Pancreas (tissue), 10 donors: ENCODE results near the gene LOC101059915.

Experiments
- ATAC-seq, 4 donors: fragments of 200-7000 bp; cut with Tn5 transposase; one replicate each; pipeline versions ENCODE4 v1.8.0 to v1.9.1; 2020; ENCODE audit warnings: mild to moderate bottlenecking in 4 of 4, moderate library complexity in 4 of 4
- DNase-seq, 6 donors: peaks; one replicate each; pipeline ENCODE4 v3.0.0-alpha.2; 2020
- FAIRE-seq: peaks from 2 replicates; lab custom pipeline; 2012; peaks lifted over from hg19 to GRCh38; lab: Jason Lieb, UNC
- H3K27ac ChIP-seq, 4 donors: fragments of 200-600 bp; sonication (generic); 1 replicate in 3 of 4; 2 replicates in 1 of 4; pipeline versions ENCODE4 v1.5.0 to v1.8.0; 2020
- H3K27me3 ChIP-seq, 4 donors: fragments of 200-600 bp; one replicate each; pipeline ENCODE4 v1.8.0; 2021
- H3K36me3 ChIP-seq, 3 donors: fragments of 200-600 bp; sonication (generic) in 1 of 3; one replicate each; pipeline versions ENCODE4 v1.5.0 to v1.8.0; 2020 to 2021
- H3K4me1 ChIP-seq, 3 donors: fragments of 200-600 bp; one replicate each; pipeline ENCODE4 v1.8.0; 2021
- H3K4me3 ChIP-seq, 4 donors: fragments of 200-600 bp; sonication (generic) in 2 of 4; one replicate each; pipeline versions ENCODE4 v1.5.0 to v1.8.0; 2020 to 2021
- H3K9me3 ChIP-seq, 4 donors: fragments of 200-600 bp; one replicate each; pipeline ENCODE4 v1.8.0; 2021
- CTCF ChIP-seq, 4 donors: fragments of 200-600 bp; sonication (generic) in 3 of 4; IDR thresholded peaks; one replicate each; pipeline versions ENCODE4 v1.5.0 to v1.8.0; 2021; ENCODE audit warnings: antibody characterized with exemption in 4 of 4
- WGBS, 2 donors: extraction: QIAGEN DNeasy Blood & Tissue Kit; methylation state at CpG; one replicate each; pipeline ENCODE4 v1.1.7; 2013; 5-methylcytosine and 5-hydroxymethylcytosine counted together
- intact Hi-C, 3 donors: fragments of 100-400 bp; cut with DNase I; formaldehyde crosslinking; loops; one replicate each; pipeline versions ENCODE4 v1.11.1 to v1.14.2; 2022
- donor health status: healthy with polysubstance abuse.
- donor health status: DM: no; HTN: no; CAD: no; lungs with moderate emphysema.
- donor health status: DM: no; HTN: no; CAD: no.
- donor health status: control.
- donor health status: control.
- donor health status: Bipolar disorder and iron deficiency.
- donor health status: DM: yes; HTN: yes; CAD: no.
- donor health status: DM: no; HTN: no; CAD: no.
- donor health status: DM: no; HTN: no; CAD: no.
- donor health status: DM: yes; HTN: yes; CAD: no.

Gene LOC101059915

GRCh38 chrX:71653344-71653743, 14.0 kb upstream of the LOC101059915 start:
- TF ChIP-seq CTCF (IDR thresholded peaks at IDR 0.05) = no peak
- H3K4me3 ChIP-seq = no peak overlapping the region
- H3K27me3 ChIP-seq = peaks cover 0 to 18% (median 0%) of the 10 kb centered on the region in 4 donors
- H3K36me3 ChIP-seq = no peaks in the 10 kb centered on the region
- no peak overlapping the region for H3K27ac ChIP-seq
- FAIRE-seq (no peak), DNase-seq (no peak), ATAC-seq (no peak)
- no peaks in the 10 kb centered on the region for H3K4me1 ChIP-seq
- no peaks in the 10 kb centered on the region for H3K9me3 ChIP-seq
- 78 to 92% methylated on average over 2 of the region's 2 CpGs for WGBS, 2 donors
- intact Hi-C loops = no loop called here

DNA sequence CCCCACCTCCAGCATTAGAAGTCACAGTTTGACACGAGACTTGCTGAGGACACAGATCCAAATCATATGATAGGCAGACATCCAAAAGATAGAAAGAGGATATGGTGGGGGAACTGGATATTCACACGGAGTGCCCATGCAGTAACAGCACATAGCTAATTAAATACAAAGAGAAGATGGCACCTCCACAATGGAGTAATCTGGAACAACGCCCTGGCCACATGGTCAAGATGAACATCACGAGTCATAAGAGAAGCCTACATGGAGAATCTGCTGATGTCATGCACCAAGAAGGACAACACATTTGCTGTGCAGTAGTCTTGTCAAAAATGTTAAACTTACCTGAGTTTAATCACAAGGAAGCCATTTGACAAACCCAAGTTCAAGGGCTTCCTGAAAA, 10.1 kb upstream of the LOC101059915 start:
- H3K4me1 ChIP-seq = no peaks in the 10 kb centered on the region
- TF ChIP-seq CTCF (IDR thresholded peaks at IDR 0.05) = no peak
- no peak for DNase-seq
- H3K4me3 ChIP-seq = no peak overlapping the region
- intact Hi-C loops = no loop called here
- H3K9me3 ChIP-seq = no peaks in the 10 kb centered on the region
- ATAC-seq = no peak
- no peak for FAIRE-seq
- no peaks in the 10 kb centered on the region for H3K36me3 ChIP-seq
- no peak overlapping the region for H3K27ac ChIP-seq
- peaks cover 0 to 14% (median 0%) of the 10 kb centered on the region in 4 donors for H3K27me3 ChIP-seq
- WGBS, 2 donors = 69 to 84% methylated on average over 4 of the region's 4 CpGs

DNA sequence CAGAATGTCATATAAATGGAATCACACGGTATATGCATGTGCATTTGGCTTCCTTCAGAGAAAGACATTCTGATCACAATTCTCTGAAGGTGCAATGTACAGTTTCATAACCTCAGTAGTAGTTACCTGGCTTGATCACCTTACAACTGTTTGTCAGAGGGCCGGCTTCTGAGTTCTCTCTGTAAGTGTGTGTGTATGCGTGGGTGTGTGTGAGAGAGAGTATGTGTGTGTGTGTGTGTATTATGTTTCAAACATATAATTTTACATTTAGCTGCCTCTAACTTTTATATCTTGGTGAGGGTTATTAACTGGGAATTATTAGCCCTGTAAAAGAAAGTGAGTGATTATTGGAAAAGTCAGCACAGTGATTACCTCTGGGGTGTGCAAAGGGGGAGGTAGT, 8.0 kb upstream of the LOC101059915 start:
- intact Hi-C loops = no loop called here
- ATAC-seq (no peak), DNase-seq (no peak), FAIRE-seq (no peak)
- 62 to 66% methylated on average over 3 of the region's 3 CpGs for WGBS, 2 donors
- H3K36me3 ChIP-seq = no peaks in the 10 kb centered on the region
- H3K9me3 ChIP-seq = no peaks in the 10 kb centered on the region
- no peak for TF ChIP-seq CTCF (IDR thresholded peaks at IDR 0.05)
- peaks cover 0 to 7% (median 0%) of the 10 kb centered on the region in 4 donors for H3K27me3 ChIP-seq
- H3K4me1 ChIP-seq = no peaks in the 10 kb centered on the region
- no peak overlapping the region for H3K4me3 ChIP-seq
- H3K27ac ChIP-seq = no peak overlapping the region

DNA sequence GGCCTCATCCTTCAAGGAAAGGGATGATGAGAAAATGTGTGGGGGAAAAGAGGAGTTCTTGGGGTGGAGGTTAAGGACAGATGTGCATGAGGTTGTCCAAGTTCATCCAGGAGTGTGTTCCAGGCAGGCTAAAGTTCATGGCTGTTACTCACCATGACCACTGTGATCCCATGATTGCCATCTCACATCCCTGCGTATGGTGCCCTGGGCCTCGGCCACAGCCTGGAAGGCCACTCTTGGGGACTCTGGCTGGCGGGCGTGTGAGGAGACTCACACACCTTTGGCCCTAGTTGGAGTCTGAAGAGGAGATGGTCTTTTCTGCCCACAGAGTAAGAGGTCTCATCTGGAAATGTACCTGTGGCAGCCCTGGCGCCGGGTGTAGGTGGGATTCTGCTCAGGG, 7.4 kb upstream of the LOC101059915 start:
- no peaks in the 10 kb centered on the region for H3K36me3 ChIP-seq
- H3K4me1 ChIP-seq = no peaks in the 10 kb centered on the region
- no peak overlapping the region for H3K27ac ChIP-seq
- intact Hi-C loops = no loop called here
- TF ChIP-seq CTCF (IDR thresholded peaks at IDR 0.05) = no peak
- DNase-seq (no peak), ATAC-seq (no peak), FAIRE-seq (no peak)
- no peak overlapping the region for H3K4me3 ChIP-seq
- H3K27me3 ChIP-seq = peaks cover 0 to 7% (median 0%) of the 10 kb centered on the region in 4 donors
- H3K9me3 ChIP-seq = no peaks in the 10 kb centered on the region
- 78 to 91% methylated on average over 6 of the region's 6 CpGs for WGBS, 2 donors

DNA sequence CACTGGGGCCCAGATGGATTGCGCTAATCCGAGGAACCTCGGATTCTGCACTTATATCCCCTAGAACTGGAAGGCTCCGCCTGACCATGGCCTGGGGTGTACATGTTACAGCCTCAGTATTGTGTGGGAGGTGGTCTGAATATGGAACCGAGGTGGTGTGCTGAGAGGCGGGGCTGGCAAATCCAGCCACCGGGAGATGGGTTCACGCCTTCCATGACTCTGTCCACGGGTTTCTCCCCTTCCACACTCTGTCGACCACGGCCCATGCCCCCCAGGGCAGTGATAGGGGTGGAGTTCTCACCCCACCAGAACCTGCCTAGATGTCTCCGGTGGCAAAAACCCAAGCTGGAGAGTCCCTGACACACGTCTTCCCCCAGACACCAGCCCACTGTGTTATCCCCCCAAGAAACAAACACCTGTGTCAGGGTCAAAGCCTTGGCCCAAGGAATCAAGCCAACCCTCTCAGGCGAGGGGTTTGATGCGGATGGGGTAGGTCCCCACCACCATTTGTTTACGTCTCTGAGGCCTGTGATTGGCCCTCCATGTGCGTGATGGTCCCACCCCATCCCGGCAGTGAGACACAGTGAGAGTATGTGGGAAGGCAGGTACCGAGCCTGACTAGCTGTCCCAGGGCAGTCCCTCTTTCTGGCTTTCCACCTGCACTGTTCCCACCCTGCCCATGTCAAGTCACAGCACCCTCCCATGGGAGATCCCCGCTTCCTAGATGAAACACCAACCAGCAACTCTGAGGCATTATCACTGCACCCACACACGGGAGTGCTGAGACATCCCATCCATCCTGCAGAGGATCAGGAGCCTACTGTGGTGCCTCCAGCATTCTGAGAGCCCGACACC, 6.6 kb upstream of the LOC101059915 start:
- Histone ChIP-seq H3K9me3 (no peaks in the 10 kb centered on the region), H3K4me3 (no peak overlapping the region), H3K27me3 (peaks cover 0 to 7% (median 0%) of the 10 kb centered on the region in 4 donors), H3K4me1 (no peaks in the 10 kb centered on the region), H3K27ac (no peak overlapping the region), H3K36me3 (no peaks in the 10 kb centered on the region)
- WGBS, 2 donors = 71 to 77% methylated on average over 21 of the region's 22 CpGs
- DNase-seq = no peak
- TF ChIP-seq CTCF (IDR thresholded peaks at IDR 0.05) = no peak
- intact Hi-C loops = no loop called here
- no peak for FAIRE-seq
- no peak for ATAC-seq
